ENCODE data around the gene HLA-DRB1.
"Not testable (repeated sequence)": the region's sequence is repeated elsewhere in the genome, so short reads cannot be mapped to it uniquely, and the experiment has no call there.

HLA-DRB1 gene

GRCh38 chr6:32554116-32554965 lies 35.3 kb downstream of the HLA-DRB1 start:
- DNase-seq: no peak

GRCh38 chr6:32553037-32553742 lies 36.5 kb downstream of the HLA-DRB1 start:
- no peak for DNase-seq

- no peak for DNase-seq
Measured at GRCh38 chr6:32551410-32551809, 38.2 kb downstream of the HLA-DRB1 start.

GRCh38 chr6:32539839-32540238 lies 49.8 kb downstream of the HLA-DRB1 start:
- DNase-seq: no peak

- not testable (repeated sequence) for DNase-seq
Measured at GRCh38 chr6:32530431-32530793, 59.2 kb downstream of the HLA-DRB1 start.

- no peak for DNase-seq
Measured at GRCh38 chr6:32529697-32530430, 59.8 kb downstream of the HLA-DRB1 start, which contains the start of gene HLA-DRB5. Gene HLA-DRB5, minus strand, starts transcription at chr6:32530287. Its CDS starts 63 bp downstream, at chr6:32530224.

All from SHP77 (cell line).